ENCODE results near the gene PREB. TPM values are rescaled to one million over a fixed set of nuclear protein-coding genes. Genes with fewer than 3 reads are reported as not detected.

The PREB gene
- total RNA-seq, result 29.9 and 40.6 TPM in 2 replicates

GRCh38 chr2:27133905-27134780 lies at the start of gene PREB:
TSS of gene PREB (minus strand) at chr2:27134636. CDS start at chr2:27134421, 215 bp downstream.

GRCh38 chr2:27148801-27149439 lies 14.5 kb upstream of the PREB start, which contains the start of gene TCF23:
TSS of gene TCF23 (plus strand) at chr2:27149004. CDS start at chr2:27149134, 130 bp downstream.

GRCh38 chr2:27139310-27139709 lies 4.9 kb upstream of the PREB start, which contains the start of gene PRR30:
TSS of gene PRR30 (minus strand) at chr2:27139410. CDS start at chr2:27138329, 1,081 bp downstream.

GRCh38 chr2:27123302-27124150 lies 10.9 kb downstream of the PREB start, which contains the start of gene ABHD1:
TSS of gene ABHD1 (plus strand) at chr2:27123815. CDS start at chr2:27123949, 134 bp downstream.

GRCh38 chr2:27118525-27119329 lies 15.7 kb downstream of the PREB start, which contains the start of gene CGREF1:
TSS of gene CGREF1 (minus strand) at chr2:27119128. CDS start at chr2:27104366, 14,762 bp downstream.

GRCh38 chr2:27086724-27087593 lies 47.5 kb downstream of the PREB start, which contains the start of gene KHK:
TSS of gene KHK (plus strand) at chr2:27086772. CDS start at chr2:27087260, 488 bp downstream.

Other genes with a start within 250 kb of the PREB start
- 4.4 and 5.8 TPM in 2 replicates for gene MAPRE3, start 164.0 kb downstream of the PREB start, total RNA-seq
- 68.0 and 68.5 TPM in 2 replicates for gene TMEM214, start 101.7 kb downstream of the PREB start, total RNA-seq
- 21.8 and 23.3 TPM in 2 replicates for gene AGBL5, start 83.0 kb downstream of the PREB start, total RNA-seq
- 201 and 215 TPM in 2 replicates for gene OST4, start 63.0 kb downstream of the PREB start, total RNA-seq
- gene EMILIN1, start 56.0 kb downstream of the PREB start, total RNA-seq, result 113 and 123 TPM in 2 replicates
- 0.26 and 0.65 TPM in 2 replicates for gene KHK, start 47.9 kb downstream of the PREB start, total RNA-seq
- 6.9 and 15.8 TPM in 2 replicates for gene CGREF1, start 15.5 kb downstream of the PREB start, total RNA-seq
- 0.22 and 0.26 TPM in 2 replicates for gene ABHD1, start 10.8 kb downstream of the PREB start, total RNA-seq
- gene PRR30, start 4.8 kb upstream of the PREB start, total RNA-seq, result not detected in 2 replicates
- under 0.01 TPM in 2 replicates for gene TCF23, start 14.4 kb upstream of the PREB start, total RNA-seq
- 200 and 246 TPM in 2 replicates for gene ATRAID, start 77.4 kb upstream of the PREB start, total RNA-seq
- 14.6 and 15.4 TPM in 2 replicates for gene SLC5A6, start 77.6 kb upstream of the PREB start, total RNA-seq
- 19.1 and 28.1 TPM in 2 replicates for gene CAD, start 82.7 kb upstream of the PREB start, total RNA-seq
- under 0.01 TPM in 1 of 2 replicates, not detected in the other for gene SLC30A3, start 128.4 kb upstream of the PREB start, total RNA-seq
- gene DNAJC5G, start 140.8 kb upstream of the PREB start, total RNA-seq, result not detected in 2 replicates
- not detected in 2 replicates for gene TRIM54, start 147.8 kb upstream of the PREB start, total RNA-seq
- gene UCN, start 173.8 kb upstream of the PREB start, total RNA-seq, result 0.39 and 1.4 TPM in 2 replicates
- gene MPV17, start 188.5 kb upstream of the PREB start, total RNA-seq, result 95.4 and 108 TPM in 2 replicates
- gene GTF3C2, start 222.1 kb upstream of the PREB start, total RNA-seq, result 25.7 and 31.5 TPM in 2 replicates
- gene EIF2B4, start 235.7 kb upstream of the PREB start, total RNA-seq, result 26.1 and 27.3 TPM in 2 replicates
- 127 and 145 TPM in 2 replicates for gene SNX17, start 236.0 kb upstream of the PREB start, total RNA-seq
- 5.4 and 6.5 TPM in 2 replicates for gene ZNF513, start 246.1 kb upstream of the PREB start, total RNA-seq

All from articular chondrocyte of knee joint (primary cell).